Measurements from ENCODE around the gene PLEKHG3.

DNA sequence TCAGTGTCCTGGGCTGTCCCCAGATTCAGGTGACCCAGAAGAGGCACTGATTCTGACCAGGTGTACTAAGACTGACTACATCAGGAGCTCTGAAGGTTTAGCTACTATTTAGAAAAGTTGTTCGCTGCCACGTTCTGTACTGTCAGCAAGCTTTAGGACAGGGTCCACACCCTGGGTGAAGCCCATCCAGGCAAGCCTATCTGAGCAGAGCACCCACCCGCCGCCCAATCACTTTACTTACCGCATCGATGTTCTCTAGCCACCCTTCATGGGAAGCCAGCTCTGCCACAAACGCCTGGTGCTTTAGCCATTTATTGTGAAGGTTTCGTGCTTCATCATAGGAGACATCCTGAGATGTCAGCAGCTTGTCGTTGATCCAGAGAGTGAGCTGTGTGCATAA is 79.8 kb downstream of the PLEKHG3 start:
- TF ChIP-seq POLR2AphosphoS5 (IDR thresholded peaks at IDR 0.05) = no peak
- TF ChIP-seq, protein P1, sequence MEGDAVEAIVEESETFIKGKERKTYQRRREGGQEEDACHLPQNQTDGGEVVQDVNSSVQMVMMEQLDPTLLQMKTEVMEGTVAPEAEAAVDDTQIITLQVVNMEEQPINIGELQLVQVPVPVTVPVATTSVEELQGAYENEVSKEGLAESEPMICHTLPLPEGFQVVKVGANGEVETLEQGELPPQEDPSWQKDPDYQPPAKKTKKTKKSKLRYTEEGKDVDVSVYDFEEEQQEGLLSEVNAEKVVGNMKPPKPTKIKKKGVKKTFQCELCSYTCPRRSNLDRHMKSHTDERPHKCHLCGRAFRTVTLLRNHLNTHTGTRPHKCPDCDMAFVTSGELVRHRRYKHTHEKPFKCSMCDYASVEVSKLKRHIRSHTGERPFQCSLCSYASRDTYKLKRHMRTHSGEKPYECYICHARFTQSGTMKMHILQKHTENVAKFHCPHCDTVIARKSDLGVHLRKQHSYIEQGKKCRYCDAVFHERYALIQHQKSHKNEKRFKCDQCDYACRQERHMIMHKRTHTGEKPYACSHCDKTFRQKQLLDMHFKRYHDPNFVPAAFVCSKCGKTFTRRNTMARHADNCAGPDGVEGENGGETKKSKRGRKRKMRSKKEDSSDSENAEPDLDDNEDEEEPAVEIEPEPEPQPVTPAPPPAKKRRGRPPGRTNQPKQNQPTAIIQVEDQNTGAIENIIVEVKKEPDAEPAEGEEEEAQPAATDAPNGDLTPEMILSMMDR (IDR thresholded peaks at IDR 0.05) = no peak
